Neutrophil (primary cell): ENCODE results near the gene GNS.

Experiments
- H3K27ac ChIP-seq: fragments of 200-600 bp; sonication (generic); 2 replicates; pipeline ENCODE4 v1.5.1; 2016; ENCODE audit warnings: mild to moderate bottlenecking, moderate library complexity
- H3K27me3 ChIP-seq: fragments of 200-600 bp; sonication (generic); 2 replicates; pipeline ENCODE4 v1.6.0; 2016; ENCODE audit warnings: mild to moderate bottlenecking
- H3K36me3 ChIP-seq: fragments of 200-600 bp; sonication (generic); 2 replicates; pipeline ENCODE4 v1.5.1; 2017
- H3K4me1 ChIP-seq, 2 experiments: fragments of 200-600 bp in 1 of 2; sonication (generic) in 1 of 2; 1 replicate in 1 of 2; 2 replicates in 1 of 2; pipeline versions ENCODE4 v1.5.1 to v1.6.1; 2013 to 2016; ENCODE audit warnings: low read depth in 1 of 2, low read length in 1 of 2, mild to moderate bottlenecking in 1 of 2, moderate library complexity in 1 of 2; ENCODE audit not compliant: control insufficient read depth in 1 of 2, insufficient read depth in 1 of 2
- H3K4me3 ChIP-seq, 2 experiments: fragments of 200-600 bp in 1 of 2; sonication (generic) in 1 of 2; 1 replicate in 1 of 2; 2 replicates in 1 of 2; pipeline ENCODE4 v1.5.1; 2013 to 2016; ENCODE audit warnings: low read depth in 1 of 2, low read length in 1 of 2, mild to moderate bottlenecking in 1 of 2, moderate library complexity in 1 of 2
- H3K9me3 ChIP-seq: fragments of 200-600 bp; sonication (generic); 2 replicates; pipeline ENCODE4 v1.5.1; 2016
- TF ChIP-seq, protein P1 (sequence below): fragments of 200-600 bp; sonication (generic); IDR thresholded peaks from 2 replicates; pipeline ENCODE4 v1.5.1; 2016; ENCODE audit warnings: antibody characterized with exemption

Gene GNS

DNA sequence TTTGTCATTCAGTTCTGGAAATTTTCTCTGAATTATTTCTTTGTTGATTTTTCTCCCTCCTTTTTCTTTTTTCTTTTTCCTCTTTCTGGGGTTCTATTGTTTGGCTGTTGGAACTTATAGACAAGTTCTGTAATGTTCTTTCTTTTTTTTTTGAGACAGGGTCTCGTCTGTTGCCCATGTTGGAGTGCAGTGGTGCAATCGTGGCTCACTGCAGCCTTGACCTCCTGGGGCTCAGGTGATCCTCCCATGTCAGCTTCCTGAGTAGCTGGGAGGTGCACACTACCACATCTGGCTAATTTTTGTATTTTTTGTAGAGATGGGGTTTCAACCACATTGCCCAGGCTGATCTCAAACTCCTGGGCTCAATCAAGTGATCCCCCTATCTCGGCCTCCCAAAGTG is 35.1 kb upstream of the GNS start:
- Histone ChIP-seq H3K4me1 (peaks cover 0 to 12% of the 10 kb centered on the region in 2 experiments), H3K4me3 (no peak overlapping the region), H3K9me3 (no peaks in the 10 kb centered on the region), H3K27me3 (no peaks in the 10 kb centered on the region), H3K36me3 (no peaks in the 10 kb centered on the region), H3K27ac (no peak overlapping the region)
- TF ChIP-seq, protein P1, sequence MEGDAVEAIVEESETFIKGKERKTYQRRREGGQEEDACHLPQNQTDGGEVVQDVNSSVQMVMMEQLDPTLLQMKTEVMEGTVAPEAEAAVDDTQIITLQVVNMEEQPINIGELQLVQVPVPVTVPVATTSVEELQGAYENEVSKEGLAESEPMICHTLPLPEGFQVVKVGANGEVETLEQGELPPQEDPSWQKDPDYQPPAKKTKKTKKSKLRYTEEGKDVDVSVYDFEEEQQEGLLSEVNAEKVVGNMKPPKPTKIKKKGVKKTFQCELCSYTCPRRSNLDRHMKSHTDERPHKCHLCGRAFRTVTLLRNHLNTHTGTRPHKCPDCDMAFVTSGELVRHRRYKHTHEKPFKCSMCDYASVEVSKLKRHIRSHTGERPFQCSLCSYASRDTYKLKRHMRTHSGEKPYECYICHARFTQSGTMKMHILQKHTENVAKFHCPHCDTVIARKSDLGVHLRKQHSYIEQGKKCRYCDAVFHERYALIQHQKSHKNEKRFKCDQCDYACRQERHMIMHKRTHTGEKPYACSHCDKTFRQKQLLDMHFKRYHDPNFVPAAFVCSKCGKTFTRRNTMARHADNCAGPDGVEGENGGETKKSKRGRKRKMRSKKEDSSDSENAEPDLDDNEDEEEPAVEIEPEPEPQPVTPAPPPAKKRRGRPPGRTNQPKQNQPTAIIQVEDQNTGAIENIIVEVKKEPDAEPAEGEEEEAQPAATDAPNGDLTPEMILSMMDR: no peak

DNA sequence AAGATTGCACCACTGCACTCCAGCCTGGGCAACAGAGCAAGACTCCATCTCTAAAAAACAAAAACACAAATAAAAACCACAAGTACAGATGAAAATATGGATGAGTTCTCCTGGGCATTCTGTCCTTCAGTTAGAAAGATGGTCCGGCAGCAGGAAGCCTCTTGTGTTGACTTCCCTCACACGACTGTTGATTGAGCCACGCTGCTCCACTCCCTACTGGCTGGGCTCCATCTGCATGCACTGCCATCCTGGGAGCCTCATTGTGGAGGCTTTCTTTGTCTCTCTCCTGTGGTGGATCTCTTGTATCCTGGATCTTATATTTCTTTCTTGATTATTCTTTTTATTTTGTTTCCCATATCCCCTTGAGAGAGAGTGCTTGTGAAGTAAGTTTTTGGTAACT is 34.4 kb upstream of the GNS start:
- H3K4me1 ChIP-seq: peaks cover 0 to 12% of the 10 kb centered on the region in 2 experiments
- no peaks in the 10 kb centered on the region for H3K27me3 ChIP-seq
- H3K36me3 ChIP-seq: no peaks in the 10 kb centered on the region
- H3K4me3 ChIP-seq: no peak overlapping the region
- TF ChIP-seq, protein P1: no peak
- H3K9me3 ChIP-seq: no peaks in the 10 kb centered on the region
- H3K27ac ChIP-seq: no peak overlapping the region

DNA sequence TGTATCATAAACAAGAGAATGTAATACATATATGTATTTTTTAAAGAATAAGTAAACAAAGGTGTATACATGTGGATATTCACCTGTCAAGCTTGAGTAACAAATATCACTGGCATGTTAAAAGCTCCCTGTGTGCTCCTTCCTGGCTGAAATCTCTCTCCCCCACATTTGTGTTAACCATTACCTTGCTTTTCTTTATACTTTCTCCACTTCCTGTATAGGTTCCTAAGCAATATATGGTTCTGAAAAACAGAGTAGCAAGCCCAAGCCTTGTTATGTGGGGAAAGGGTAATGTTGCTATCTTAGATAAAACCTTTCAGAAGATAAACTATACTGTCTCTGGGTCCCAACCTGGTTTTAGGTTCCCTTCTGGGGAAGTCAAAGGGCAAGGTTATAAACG is 32.9 kb upstream of the GNS start:
- H3K36me3 ChIP-seq: no peaks in the 10 kb centered on the region
- no peaks in the 10 kb centered on the region for H3K27me3 ChIP-seq
- no peak overlapping the region for H3K27ac ChIP-seq
- TF ChIP-seq, protein P1: no peak
- H3K4me3 ChIP-seq: no peak overlapping the region
- peaks cover 0 to 12% of the 10 kb centered on the region in 2 experiments for H3K4me1 ChIP-seq
- no peaks in the 10 kb centered on the region for H3K9me3 ChIP-seq

DNA sequence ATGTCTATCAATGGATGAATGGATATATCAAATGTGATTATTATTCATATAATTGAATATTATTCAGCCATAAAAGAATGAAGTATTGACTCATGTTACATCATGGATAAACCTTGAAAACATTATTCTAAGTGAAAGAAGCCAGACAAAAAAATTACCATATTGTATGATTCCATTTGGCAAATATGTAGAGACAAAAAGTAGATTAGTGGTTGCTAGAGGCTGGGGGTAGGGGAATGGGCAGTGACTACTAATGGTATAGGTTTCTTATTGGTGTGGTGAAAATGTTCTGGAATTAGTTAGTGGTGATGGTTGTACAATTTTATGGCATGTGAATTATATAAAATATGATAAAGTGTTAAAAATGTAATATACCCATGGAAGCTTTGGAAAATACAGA is 31.8 kb upstream of the GNS start:
- Histone ChIP-seq H3K4me1 (peaks cover 0 to 2% of the 10 kb centered on the region in 2 experiments), H3K36me3 (no peaks in the 10 kb centered on the region), H3K4me3 (no peak overlapping the region), H3K27me3 (no peaks in the 10 kb centered on the region), H3K27ac (no peak overlapping the region), H3K9me3 (no peaks in the 10 kb centered on the region)
- TF ChIP-seq, protein P1: no peak

DNA sequence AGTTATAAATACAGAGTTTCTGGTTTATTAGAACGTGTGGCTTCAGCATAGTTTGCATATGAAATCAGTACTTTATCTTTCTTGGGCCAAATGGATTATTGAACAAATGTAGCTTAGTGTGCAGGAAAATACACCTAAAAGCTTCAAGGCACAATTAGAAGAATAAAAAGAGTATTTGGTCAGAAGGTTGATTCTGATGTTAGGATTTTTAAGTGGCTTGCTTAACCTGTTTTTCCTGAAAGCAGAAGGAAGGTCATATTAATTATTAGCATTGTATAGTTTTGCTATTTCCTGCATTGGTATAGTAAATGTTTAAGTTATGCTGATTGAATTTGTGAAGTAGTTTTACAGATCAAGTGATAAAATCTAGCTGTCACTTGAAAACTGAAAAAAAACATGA is 31.0 kb upstream of the GNS start:
- Histone ChIP-seq H3K9me3 (no peaks in the 10 kb centered on the region), H3K36me3 (no peaks in the 10 kb centered on the region), H3K4me3 (no peak overlapping the region), H3K27me3 (peaks cover 5% of the 10 kb centered on the region), H3K27ac (no peak overlapping the region), H3K4me1 (no peaks in the 10 kb centered on the region)
- TF ChIP-seq, protein P1: no peak

DNA sequence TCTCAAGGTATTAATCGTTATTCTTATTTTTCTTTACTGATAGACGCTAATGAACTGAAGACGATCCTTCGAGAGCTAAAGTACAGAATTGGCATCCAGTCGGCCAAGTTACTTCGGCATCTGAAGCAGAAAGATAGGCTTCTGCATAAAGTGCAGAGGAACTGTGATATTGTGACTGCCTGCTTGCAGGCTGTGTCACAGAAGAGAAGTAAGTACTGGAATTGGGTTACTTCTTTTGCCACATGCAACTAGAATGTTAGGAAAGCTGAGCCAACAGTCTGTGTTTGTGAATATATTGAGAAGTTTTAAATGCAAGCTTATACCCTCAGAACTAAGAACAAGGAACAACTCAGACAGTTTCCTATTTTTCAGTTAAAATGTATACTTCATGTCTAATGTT is 26.6 kb upstream of the GNS start:
- Histone ChIP-seq H3K4me3 (no peak overlapping the region), H3K27me3 (peaks cover 29% of the 10 kb centered on the region), H3K9me3 (no peaks in the 10 kb centered on the region), H3K36me3 (no peaks in the 10 kb centered on the region), H3K4me1 (peaks cover 12 to 17% of the 10 kb centered on the region in 2 experiments), H3K27ac (no peak overlapping the region)
- TF ChIP-seq, protein P1: no peak
